IPS-11a (cell line): ENCODE data around the gene NID1.

Experiments used
- H3K4me3 ChIP-seq: one replicate; pipeline ENCODE4 v1.5.1; 2013; ENCODE audit warnings: low read depth, low read length, control low read depth

NID1 gene

DNA sequence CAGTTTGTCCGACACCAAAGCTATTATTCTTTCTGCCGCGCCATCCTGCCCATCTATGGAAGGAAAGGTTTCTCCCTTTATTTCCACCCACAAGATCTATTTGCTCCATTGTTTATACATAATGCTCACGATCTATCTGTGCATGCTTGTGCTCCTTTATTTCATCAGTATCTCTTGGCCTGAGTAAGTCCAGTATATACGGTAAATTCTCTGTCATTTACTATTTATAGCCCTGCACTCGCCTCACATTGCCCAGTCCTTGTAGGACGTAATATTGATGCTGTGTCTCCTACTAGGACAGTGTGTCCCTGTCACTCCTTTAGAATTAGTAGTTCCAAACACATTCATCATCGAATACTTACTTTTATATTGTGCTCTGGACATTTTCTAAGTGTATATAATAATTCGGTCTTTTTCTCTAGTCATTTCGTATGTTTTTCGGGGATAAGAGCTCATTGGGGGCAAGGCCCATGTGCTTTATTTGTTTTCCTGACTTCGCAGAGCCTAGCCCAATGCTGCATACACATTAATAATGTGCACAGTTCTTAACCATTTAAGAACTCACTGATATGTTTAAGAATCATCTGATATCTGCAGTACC, 3.1 kb upstream of the NID1 start:
- H3K4me3 ChIP-seq = no peak overlapping the region

- no peak overlapping the region for H3K4me3 ChIP-seq
These were observed 2.0 kb upstream of the NID1 start for GRCh38 chr1:236066828-236067386.

- H3K4me3 ChIP-seq = no peak overlapping the region
These were observed 1.2 kb upstream of the NID1 start for GRCh38 chr1:236066054-236066453.

DNA sequence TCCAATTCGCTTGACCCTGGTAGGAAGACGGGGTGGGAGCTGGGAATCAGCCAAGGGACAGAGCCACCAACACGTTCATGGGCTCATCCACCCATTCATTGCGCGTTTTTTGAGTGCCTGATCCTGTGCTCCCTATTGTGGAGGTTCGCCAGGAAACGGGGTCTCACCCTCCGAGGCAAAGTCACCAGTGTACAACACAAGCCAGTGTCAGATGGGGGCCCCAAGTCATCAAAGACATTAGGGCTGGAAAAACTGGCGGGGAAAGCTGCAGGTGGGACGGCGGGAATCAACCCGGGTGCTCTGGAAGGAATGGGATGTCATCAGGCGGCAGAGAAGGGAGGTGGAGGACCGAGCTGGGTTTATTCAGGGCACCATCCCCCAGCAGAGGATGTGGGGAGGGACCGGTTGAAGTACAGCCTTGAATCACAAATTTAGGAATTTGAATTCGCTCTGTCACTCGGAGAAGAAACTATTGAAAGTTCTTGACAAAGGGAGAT, 667 bp upstream of the NID1 start:
- peak overlapping the region; percentile 72 for H3K4me3 ChIP-seq

GRCh38 chr1:236063919-236064673, 794 bp downstream of the NID1 start:
- peak overlapping the region; percentile 72 for H3K4me3 ChIP-seq

- peak overlapping the region; percentile 13 for H3K4me3 ChIP-seq
These were observed 1.4 kb downstream of the NID1 start for GRCh38 chr1:236063551-236063918.

DNA sequence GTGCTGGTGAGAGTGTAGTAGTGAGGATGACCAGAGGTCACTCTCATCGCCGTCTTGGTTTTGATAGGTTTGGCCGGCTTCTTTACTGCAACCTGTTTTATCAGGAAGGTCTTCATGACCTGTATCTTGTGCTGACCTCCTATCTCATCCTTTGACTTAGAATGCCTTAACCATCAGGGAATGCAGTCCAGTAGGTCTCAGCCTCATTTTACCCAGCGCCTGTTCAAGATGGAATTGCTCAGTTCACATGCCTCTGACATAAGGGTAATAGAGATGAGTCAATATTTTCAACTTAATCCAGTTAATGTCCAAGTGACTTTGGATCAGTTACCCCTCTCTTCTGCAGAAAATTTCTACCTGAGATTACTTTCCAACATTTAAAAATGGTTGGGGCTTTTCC, 4.6 kb downstream of the NID1 start:
- no peak overlapping the region for H3K4me3 ChIP-seq

DNA sequence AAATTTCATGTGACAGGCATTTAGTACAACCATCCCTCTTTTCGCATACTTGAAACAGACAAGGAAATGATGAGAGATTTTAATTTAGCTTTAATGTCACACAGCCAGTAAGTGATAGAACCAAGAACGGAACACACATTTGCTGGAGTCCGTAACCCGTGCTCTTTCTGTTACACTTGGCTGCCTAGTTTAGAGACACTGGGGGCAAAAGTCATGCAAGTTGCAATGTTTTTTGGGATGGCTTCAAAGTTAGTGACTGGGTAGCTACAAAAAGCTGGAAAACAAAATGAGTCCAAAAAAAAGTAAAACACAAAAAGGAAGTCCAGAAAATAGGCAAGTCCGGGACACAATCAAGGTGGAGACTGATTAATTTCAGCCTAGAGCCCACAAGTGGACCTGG, 5.9 kb downstream of the NID1 start:
- H3K4me3 ChIP-seq = no peak overlapping the region

DNA sequence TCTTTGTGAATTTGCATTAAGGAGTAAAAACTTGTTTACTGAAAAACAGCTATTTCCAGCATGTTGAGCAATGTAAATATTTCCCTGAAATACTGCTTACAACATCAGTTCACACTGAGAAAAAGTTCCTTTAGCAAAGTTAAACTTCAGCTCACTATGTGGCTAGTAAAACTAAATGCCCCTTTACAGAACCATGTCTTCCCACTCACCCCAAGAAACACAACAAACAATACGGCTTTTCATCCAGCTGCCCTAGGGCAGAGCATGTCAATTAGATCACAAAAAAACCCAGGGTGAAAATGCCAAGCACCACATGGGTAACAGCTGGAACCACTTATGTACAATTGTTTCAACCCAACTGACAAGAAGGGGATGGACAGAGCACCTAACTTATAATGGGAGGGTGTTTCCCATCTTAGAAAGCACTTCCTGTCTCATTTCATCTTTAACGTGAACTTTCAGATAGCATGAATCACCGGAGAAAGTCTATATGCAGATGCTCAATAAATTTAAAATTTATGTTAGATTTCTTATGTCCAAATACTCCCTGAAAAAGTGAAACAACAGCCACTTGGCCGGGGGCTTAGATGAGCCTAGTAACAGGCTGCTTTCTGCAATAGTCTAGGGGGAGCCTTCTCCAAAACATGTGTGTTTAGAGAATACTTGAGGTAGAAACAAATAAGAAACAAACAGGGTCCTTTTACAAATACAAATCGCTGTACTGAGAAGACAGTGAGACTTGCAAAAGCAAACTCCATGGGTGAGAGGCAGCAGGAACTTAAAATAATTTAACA, 6.6 kb downstream of the NID1 start:
- no peak overlapping the region for H3K4me3 ChIP-seq

DNA sequence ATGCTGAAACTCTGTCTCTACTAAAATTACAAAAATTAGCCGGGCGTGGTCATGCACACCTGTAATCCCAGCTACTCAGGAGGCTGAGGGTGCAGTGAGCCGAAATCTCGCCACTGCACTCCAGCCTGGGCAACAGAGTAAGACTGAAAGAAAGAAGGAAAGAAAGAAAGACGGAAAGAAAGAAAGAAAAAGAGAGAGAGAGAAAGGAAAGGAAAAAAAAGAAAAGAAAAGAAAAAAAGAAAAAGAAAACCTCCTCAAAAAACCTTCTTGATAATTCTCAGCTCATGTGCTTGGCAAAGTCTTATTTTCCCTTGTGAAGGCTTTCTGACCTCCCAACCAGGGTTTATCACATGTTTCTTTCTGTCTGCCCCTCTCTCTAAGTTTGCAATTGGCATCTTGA, 7.3 kb downstream of the NID1 start:
- no peak overlapping the region for H3K4me3 ChIP-seq

DNA sequence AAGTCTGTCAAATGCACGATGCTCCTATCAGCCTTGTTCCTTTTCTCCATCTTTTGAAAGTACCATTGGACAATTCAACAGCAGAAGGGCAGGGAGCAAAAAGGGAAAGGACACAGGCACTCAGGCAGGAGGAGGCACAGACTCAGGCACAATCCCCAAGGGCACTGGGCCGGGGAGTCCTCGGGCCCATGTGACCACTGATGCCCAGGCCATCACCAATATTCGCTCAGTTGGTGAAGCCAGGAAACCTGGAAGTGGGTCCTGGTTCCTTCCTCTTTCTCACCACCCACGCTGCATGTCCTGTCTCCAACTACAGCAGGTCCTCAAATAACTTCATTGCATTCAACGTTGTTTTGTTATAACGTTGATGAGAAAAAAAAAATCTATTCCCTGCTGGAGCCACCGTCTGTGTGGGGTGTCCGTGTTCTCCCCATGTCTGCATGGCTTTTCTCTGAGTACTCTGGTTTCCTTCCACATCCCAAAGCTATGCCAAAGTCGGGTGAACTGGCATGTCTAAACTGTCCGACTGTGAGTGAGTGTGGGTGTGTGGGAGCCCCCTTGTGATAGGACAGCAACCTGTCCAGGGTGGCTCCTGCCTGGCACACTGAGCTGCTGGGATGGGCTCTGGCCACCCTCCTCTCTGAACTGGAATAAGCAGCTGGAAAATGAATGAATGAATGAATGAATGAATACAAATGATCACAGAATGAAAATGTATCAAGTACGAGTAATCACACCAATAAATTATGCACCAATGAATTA, 12.5 kb downstream of the NID1 start:
- no peak overlapping the region for H3K4me3 ChIP-seq

DNA sequence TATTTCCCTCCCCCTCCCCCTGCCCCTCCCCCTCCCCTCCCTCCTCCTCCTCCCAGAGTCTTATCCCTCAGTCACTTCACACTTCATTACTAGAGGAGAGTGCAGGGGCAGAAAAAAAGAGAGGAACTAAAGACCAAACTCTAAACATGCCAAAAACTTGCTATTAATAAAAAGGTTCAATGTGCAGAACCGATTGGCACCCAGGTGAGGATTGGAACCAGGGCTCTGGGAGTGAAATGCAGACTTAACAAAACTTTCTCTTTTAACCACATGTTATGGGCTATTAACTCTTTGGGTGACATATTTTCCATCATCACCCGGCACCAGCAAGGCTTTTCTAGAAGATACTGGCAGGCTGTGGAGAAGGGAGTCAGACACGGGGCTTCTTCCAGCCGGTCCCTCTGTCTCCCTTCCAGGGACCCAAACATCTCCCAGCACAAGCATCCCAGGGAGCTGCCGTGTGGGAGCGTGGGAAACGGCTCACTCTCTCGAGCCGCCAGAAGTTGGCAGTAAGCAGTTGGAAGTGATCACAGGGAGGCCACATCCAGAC, 13.6 kb downstream of the NID1 start:
- H3K4me3 ChIP-seq = no peak overlapping the region

DNA sequence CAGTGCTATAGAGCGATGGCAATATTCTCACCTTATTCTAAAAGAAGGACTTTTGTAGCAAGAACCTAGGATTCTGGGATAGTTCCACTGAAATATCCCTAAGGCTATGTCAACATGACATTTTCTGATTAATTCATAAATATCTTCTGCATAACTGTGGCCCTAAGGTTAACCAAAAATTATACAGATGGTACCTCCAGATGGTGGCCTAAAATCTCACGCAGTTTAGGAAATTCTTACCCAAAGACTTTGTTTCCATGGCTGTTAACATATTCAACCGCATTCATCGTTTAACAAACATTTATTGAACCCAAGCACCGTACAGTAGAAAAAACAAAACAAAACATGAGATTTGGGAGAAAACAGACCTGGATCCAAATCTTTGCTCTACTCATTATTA, 19.1 kb downstream of the NID1 start:
- no peak overlapping the region for H3K4me3 ChIP-seq

GRCh38 chr1:236044341-236044740, 20.5 kb downstream of the NID1 start:
- H3K4me3 ChIP-seq = no peak overlapping the region

DNA sequence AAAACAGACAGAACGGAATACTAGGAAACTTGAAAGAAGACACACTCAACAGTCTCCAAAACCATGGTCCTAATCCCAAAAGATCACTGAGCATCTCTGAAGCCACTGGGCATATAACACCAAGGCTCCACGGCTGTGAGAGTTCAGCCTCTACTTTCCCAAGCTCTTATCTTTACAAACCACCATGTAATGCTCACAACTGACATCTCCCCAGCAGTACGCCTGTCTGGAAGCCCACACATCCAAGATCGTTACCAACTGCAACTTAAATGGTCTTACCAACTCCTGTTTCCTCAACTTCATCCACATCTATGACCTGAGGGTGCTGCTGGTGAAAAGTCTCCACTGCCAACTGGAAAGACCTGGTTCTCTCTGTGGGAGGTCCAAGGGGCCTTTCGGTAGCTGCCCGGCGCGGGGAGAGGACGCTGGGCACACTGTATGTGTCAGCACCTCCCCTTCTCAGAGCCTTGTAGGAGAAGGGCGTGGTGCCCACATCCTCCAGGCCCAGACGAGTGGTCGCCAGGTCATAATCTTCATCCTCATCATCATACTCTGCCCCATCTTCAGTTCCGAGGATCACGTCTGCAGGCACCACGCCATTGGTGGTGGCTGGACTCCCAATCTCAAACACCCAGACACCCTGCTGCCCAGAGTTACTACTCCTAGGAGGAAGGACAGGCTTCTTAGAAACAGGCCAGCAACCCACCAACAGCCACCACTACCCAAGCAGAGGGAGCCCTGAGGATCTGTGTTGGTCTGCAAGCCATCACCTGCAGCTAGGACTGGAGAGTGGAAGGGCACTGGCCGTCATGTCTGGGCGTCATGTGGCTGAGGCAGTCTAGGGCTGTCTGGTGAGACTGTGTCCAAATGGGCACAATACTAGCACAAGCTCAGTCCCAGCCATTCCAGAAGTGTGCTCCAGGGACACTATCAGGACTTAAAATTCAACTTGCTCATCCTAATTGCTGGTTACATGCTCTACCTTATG, 23.0 kb downstream of the NID1 start:
- no peak overlapping the region for H3K4me3 ChIP-seq

- no peak overlapping the region for H3K4me3 ChIP-seq
These were observed 24.9 kb downstream of the NID1 start for GRCh38 chr1:236039740-236040685.

DNA sequence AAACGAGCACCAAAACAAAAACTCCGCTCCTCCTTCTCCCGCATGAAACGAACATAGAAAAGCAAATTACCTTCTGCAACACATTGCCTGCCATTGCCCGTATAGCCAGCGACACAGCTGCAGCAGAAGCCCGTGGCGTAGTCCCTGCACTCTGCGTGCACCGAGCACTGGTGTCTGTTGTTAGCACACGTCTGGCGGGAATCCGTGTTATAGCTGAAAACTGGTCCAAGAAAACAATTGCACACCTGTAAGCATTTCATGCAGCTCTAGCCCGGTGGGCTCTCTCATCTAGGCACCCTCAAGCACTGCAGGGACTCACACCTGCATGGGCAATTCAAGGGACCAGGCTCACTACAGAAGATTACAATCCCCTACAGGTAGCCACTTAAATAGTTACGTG, 26.9 kb downstream of the NID1 start:
- no peak overlapping the region for H3K4me3 ChIP-seq

DNA sequence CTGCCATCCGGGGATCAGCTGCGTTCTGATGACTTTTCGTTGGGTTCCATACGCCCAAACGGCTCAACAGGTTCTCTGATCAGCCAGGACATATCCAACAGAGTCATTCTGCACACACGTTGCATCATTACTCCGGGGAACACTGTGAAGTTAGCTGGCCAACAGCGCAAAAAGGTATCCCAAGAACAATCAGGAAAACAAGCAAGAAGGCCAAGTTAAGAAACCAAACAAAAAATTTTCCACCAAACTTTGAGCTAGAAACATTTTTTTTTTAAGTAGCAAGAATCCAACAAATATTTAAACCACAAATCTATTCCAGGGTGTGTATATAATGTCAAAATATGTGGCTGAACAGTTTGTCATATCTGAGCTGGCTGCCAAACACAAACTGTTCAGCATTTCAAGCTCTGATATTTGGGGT, 29.2 kb downstream of the NID1 start:
- H3K4me3 ChIP-seq = no peak overlapping the region
